Mesendoderm (in vitro differentiated cells): ENCODE measurements around the gene ANKMY1.
A peak's percentile ranks its signal among the peaks of the same experiment; 100 is the strongest.

Experiments
- small RNA-seq: library from polyadenylated mRNA; stranded (forward); fragments of <200 nt; extraction: miRNeasy Mini kit (QIAGEN cat#:217004); gene quantifications from one replicate; pipeline ENCODE3, GENCODE V24; 2013; ENCODE audit not compliant: insufficient read depth

ANKMY1 gene

Small RNAs within 50 kb of the gene (small RNA-seq; reads per million reads assigned to genes)
- gene MIR149 = 238 reads per million, percentile 97 among the genes with 10 or more reads in this experiment
